Measurements from ENCODE around the gene ZSWIM3.
"Not testable (repeated sequence)": the region's sequence is repeated elsewhere in the genome, so short reads cannot be mapped to it uniquely, and the experiment has no call there.

ZSWIM3 gene

GRCh38 chr20:45861221-45862075, 4.0 kb downstream of the ZSWIM3 start:
- DNase-seq = no peak

GRCh38 chr20:45863543-45864470, 6.4 kb downstream of the ZSWIM3 start:
- no peak for DNase-seq

GRCh38 chr20:45866454-45866853, 9.0 kb downstream of the ZSWIM3 start:
- no peak for DNase-seq

- DNase-seq = no peak
Observed at GRCh38 chr20:45867136-45867818, 9.9 kb downstream of the ZSWIM3 start.

- no peak for DNase-seq
Observed at GRCh38 chr20:45867819-45868176, 10.4 kb downstream of the ZSWIM3 start.

- no peak for DNase-seq
Observed at GRCh38 chr20:45872626-45873025, 15.2 kb downstream of the ZSWIM3 start.

- no peak for DNase-seq
Observed at GRCh38 chr20:45873409-45874103, 16.1 kb downstream of the ZSWIM3 start.

GRCh38 chr20:45874104-45874481, 16.7 kb downstream of the ZSWIM3 start:
- not testable (repeated sequence) for DNase-seq

- no peak for DNase-seq
Observed at GRCh38 chr20:45874576-45874975, 17.2 kb downstream of the ZSWIM3 start.

- no peak for DNase-seq
Observed at GRCh38 chr20:45878076-45878761, 20.8 kb downstream of the ZSWIM3 start.

- peak; percentile 97 for DNase-seq
Observed at GRCh38 chr20:45880988-45881788, 23.8 kb downstream of the ZSWIM3 start, which contains the start of gene ZSWIM1. Gene ZSWIM1, plus strand, starts transcription at chr20:45881227. Its CDS starts 1,366 bp downstream, at chr20:45882593.

- DNase-seq = no peak
Observed at GRCh38 chr20:45882469-45883099, 25.2 kb downstream of the ZSWIM3 start.

- DNase-seq = no peak
Observed at GRCh38 chr20:45883100-45883469, 25.7 kb downstream of the ZSWIM3 start.

GRCh38 chr20:45886590-45887345, 29.4 kb downstream of the ZSWIM3 start:
- DNase-seq = no peak

- no peak for DNase-seq
Observed at GRCh38 chr20:45887346-45887715, 29.9 kb downstream of the ZSWIM3 start, which contains the start of gene SPATA25. Gene SPATA25, minus strand, starts transcription at chr20:45887622. Its CDS starts 32 bp downstream, at chr20:45887590.

- no peak for DNase-seq
Observed at GRCh38 chr20:45888681-45889080, 31.3 kb downstream of the ZSWIM3 start.

GRCh38 chr20:45890077-45890984, 32.9 kb downstream of the ZSWIM3 start:
- no peak for DNase-seq

Measured in NCI-H446 treated with DMSO at 0.1 percent for 48 hours (cell line).